IPS-18c (cell line): ENCODE results near the gene RAPGEF2.

Experiments
- H3K4me3 ChIP-seq: 2 replicates; pipeline ENCODE4 v1.7.0; 2013; ENCODE audit warnings: low read depth, mild to moderate bottlenecking, low read length, moderate library complexity; ENCODE audit not compliant: insufficient read depth
- H3K9me3 ChIP-seq: one replicate; pipeline ENCODE4 v1.6.1; 2013; ENCODE audit warnings: mild to moderate bottlenecking, low read length, moderate library complexity; ENCODE audit not compliant: control insufficient read depth, insufficient read depth

RAPGEF2 gene

GRCh38 chr4:159199826-159200225, 96.9 kb downstream of the RAPGEF2 start:
- no peak overlapping the region for H3K4me3 ChIP-seq
- no peaks in the 10 kb centered on the region for H3K9me3 ChIP-seq

- H3K4me3 ChIP-seq: no peak overlapping the region
- H3K9me3 ChIP-seq: no peaks in the 10 kb centered on the region
Observed at GRCh38 chr4:159201168-159201567, 98.3 kb downstream of the RAPGEF2 start.

- Histone ChIP-seq H3K9me3 (no peaks in the 10 kb centered on the region), H3K4me3 (no peak overlapping the region)
Observed at GRCh38 chr4:159204566-159204965, 101.7 kb downstream of the RAPGEF2 start.

- no peak overlapping the region for H3K4me3 ChIP-seq
- no peaks in the 10 kb centered on the region for H3K9me3 ChIP-seq
Observed at GRCh38 chr4:159205466-159205865, 102.6 kb downstream of the RAPGEF2 start.

GRCh38 chr4:159206427-159206871, 103.6 kb downstream of the RAPGEF2 start:
- H3K9me3 ChIP-seq: no peaks in the 10 kb centered on the region
- H3K4me3 ChIP-seq: no peak overlapping the region

GRCh38 chr4:159209249-159209648, 106.4 kb downstream of the RAPGEF2 start:
- H3K9me3 ChIP-seq: no peaks in the 10 kb centered on the region
- H3K4me3 ChIP-seq: no peak overlapping the region

GRCh38 chr4:159210975-159211374, 108.1 kb downstream of the RAPGEF2 start:
- H3K4me3 ChIP-seq: no peak overlapping the region
- no peaks in the 10 kb centered on the region for H3K9me3 ChIP-seq

GRCh38 chr4:159212675-159213293, 109.9 kb downstream of the RAPGEF2 start:
- no peaks in the 10 kb centered on the region for H3K9me3 ChIP-seq
- H3K4me3 ChIP-seq: no peak overlapping the region

GRCh38 chr4:159216834-159217233, 114.0 kb downstream of the RAPGEF2 start:
- no peaks in the 10 kb centered on the region for H3K9me3 ChIP-seq
- no peak overlapping the region for H3K4me3 ChIP-seq

GRCh38 chr4:159219862-159220261, 117.0 kb downstream of the RAPGEF2 start:
- no peaks in the 10 kb centered on the region for H3K9me3 ChIP-seq
- H3K4me3 ChIP-seq: no peak overlapping the region

GRCh38 chr4:159220353-159220752, 117.5 kb downstream of the RAPGEF2 start:
- H3K4me3 ChIP-seq: no peak overlapping the region
- no peaks in the 10 kb centered on the region for H3K9me3 ChIP-seq

GRCh38 chr4:159221280-159221679, 118.4 kb downstream of the RAPGEF2 start:
- Histone ChIP-seq H3K4me3 (no peak overlapping the region), H3K9me3 (no peaks in the 10 kb centered on the region)

GRCh38 chr4:159222043-159222552, 119.2 kb downstream of the RAPGEF2 start:
- Histone ChIP-seq H3K4me3 (no peak overlapping the region), H3K9me3 (no peaks in the 10 kb centered on the region)

GRCh38 chr4:159224408-159224807, 121.5 kb downstream of the RAPGEF2 start:
- Histone ChIP-seq H3K4me3 (no peak overlapping the region), H3K9me3 (no peaks in the 10 kb centered on the region)

- no peaks in the 10 kb centered on the region for H3K9me3 ChIP-seq
- no peak overlapping the region for H3K4me3 ChIP-seq
Observed at GRCh38 chr4:159227378-159227777, 124.5 kb downstream of the RAPGEF2 start.

- no peaks in the 10 kb centered on the region for H3K9me3 ChIP-seq
- H3K4me3 ChIP-seq: no peak overlapping the region
Observed at GRCh38 chr4:159227984-159228383, 125.1 kb downstream of the RAPGEF2 start.

GRCh38 chr4:159229164-159229563, 126.3 kb downstream of the RAPGEF2 start:
- Histone ChIP-seq H3K9me3 (no peaks in the 10 kb centered on the region), H3K4me3 (no peak overlapping the region)

GRCh38 chr4:159232465-159233106, 129.7 kb downstream of the RAPGEF2 start:
- Histone ChIP-seq H3K9me3 (no peaks in the 10 kb centered on the region), H3K4me3 (no peak overlapping the region)
